ENCODE measurements around the gene KCNJ14.
"Not testable (repeated sequence)": the region's sequence is repeated elsewhere in the genome, so short reads cannot be mapped to it uniquely, and the experiment has no call there.

KCNJ14 gene

DNA sequence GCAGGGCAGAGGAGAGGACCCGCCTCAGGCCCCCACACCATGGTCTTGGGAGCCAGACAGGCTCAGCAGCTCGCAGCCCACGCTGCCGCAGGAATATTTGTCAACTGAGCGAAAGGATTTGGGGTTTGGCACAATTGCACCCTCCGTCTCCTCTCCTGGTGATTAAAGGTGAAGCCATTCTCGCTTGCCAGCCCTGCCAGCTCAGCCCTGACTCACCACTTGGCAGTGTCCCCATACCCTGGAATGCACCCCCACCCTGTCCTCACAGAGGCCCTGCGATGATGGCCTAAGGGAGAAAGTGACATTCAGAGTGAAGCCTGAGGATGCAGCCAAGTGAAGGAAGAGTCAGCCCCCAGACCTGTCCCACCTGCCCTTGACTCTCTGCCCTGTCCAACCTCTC, 32.6 kb downstream of the KCNJ14 start:
- Histone ChIP-seq H2AFZ (ENCODE audit: low read length) (no peak overlapping the region), H3K9me2 (replicated peaks; ENCODE audit: insufficient read depth, low read length) (no peaks in the 10 kb centered on the region), H3F3A (ENCODE audit: insufficient read depth, low read length) (peaks cover 7% of the 10 kb centered on the region), H3K36me3 (replicated peaks; ENCODE audit: insufficient read depth, low read length) (no peaks in the 10 kb centered on the region), H4K20me1 (ENCODE audit: insufficient read depth, low read length) (no peaks in the 10 kb centered on the region), H3K27ac (ENCODE audit: low read length) (no peak overlapping the region), H3K9me3 (replicated peaks; ENCODE audit: insufficient read depth, low read length) (no peaks in the 10 kb centered on the region), H3K9ac (ENCODE audit: low read length) (no peak overlapping the region), H3K79me2 (ENCODE audit: low read length) (no peaks in the 10 kb centered on the region), H3K4me3 (ENCODE audit: low read length) (no peak overlapping the region), H3K27me3 (replicated peaks; ENCODE audit: insufficient read depth, low read length) (peaks cover 3% of the 10 kb centered on the region; the same call in 1 of the 2 replicates), H3K4me2 (ENCODE audit: low read depth, low read length) (no peak overlapping the region), H3K4me1 (ENCODE audit: low read length) (peaks cover 25% of the 10 kb centered on the region)
- TF ChIP-seq, protein P1, sequence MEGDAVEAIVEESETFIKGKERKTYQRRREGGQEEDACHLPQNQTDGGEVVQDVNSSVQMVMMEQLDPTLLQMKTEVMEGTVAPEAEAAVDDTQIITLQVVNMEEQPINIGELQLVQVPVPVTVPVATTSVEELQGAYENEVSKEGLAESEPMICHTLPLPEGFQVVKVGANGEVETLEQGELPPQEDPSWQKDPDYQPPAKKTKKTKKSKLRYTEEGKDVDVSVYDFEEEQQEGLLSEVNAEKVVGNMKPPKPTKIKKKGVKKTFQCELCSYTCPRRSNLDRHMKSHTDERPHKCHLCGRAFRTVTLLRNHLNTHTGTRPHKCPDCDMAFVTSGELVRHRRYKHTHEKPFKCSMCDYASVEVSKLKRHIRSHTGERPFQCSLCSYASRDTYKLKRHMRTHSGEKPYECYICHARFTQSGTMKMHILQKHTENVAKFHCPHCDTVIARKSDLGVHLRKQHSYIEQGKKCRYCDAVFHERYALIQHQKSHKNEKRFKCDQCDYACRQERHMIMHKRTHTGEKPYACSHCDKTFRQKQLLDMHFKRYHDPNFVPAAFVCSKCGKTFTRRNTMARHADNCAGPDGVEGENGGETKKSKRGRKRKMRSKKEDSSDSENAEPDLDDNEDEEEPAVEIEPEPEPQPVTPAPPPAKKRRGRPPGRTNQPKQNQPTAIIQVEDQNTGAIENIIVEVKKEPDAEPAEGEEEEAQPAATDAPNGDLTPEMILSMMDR (IDR thresholded peaks at IDR 0.05; ENCODE audit: low read length): no peak
- TF ChIP-seq EZH2 (optimal IDR thresholded peaks at IDR 0.05; ENCODE audit: low read depth, low read length) (no peak), EZH2phosphoT487 (IDR thresholded peaks at IDR 0.05; ENCODE audit: low read length) (no peak)
- DNase-seq: no peak

DNA sequence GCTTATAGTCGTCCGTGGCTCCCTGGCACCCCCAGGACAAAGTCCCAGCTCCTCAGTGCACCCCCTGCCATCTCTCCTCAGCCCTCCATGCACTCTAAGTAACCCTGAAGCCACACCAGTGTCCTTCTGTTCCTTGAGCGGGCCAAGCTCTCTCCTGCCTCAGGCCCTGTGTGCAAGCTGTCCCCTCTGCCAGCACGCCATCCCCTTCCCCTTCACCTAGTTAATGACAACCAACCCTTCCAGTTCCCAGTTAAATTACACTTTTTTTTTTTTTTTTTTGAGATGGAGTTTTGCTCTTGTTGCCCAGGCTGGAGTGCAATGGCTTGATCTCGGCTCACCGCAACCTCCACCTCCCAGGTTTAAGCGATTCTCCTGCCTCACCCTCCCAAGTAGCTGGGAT, 33.1 kb downstream of the KCNJ14 start:
- H3K27ac ChIP-seq (ENCODE audit: low read length); H4K20me1 ChIP-seq (ENCODE audit: insufficient read depth, low read length); H3K36me3 ChIP-seq (replicated peaks; ENCODE audit: insufficient read depth, low read length); H3K9ac ChIP-seq (ENCODE audit: low read length); H3K4me2 ChIP-seq (ENCODE audit: low read depth, low read length); H3K79me2 ChIP-seq (ENCODE audit: low read length); H3K4me3 ChIP-seq (ENCODE audit: low read length); H3F3A ChIP-seq (ENCODE audit: insufficient read depth, low read length); H3K27me3 ChIP-seq (replicated peaks; ENCODE audit: insufficient read depth, low read length); DNase-seq; H3K9me3 ChIP-seq (replicated peaks; ENCODE audit: insufficient read depth, low read length); H2AFZ ChIP-seq (ENCODE audit: low read length); H3K9me2 ChIP-seq (replicated peaks; ENCODE audit: insufficient read depth, low read length): not testable (repeated sequence)
- peaks cover 25% of the 10 kb centered on the region for H3K4me1 ChIP-seq (ENCODE audit: low read length)

DNA sequence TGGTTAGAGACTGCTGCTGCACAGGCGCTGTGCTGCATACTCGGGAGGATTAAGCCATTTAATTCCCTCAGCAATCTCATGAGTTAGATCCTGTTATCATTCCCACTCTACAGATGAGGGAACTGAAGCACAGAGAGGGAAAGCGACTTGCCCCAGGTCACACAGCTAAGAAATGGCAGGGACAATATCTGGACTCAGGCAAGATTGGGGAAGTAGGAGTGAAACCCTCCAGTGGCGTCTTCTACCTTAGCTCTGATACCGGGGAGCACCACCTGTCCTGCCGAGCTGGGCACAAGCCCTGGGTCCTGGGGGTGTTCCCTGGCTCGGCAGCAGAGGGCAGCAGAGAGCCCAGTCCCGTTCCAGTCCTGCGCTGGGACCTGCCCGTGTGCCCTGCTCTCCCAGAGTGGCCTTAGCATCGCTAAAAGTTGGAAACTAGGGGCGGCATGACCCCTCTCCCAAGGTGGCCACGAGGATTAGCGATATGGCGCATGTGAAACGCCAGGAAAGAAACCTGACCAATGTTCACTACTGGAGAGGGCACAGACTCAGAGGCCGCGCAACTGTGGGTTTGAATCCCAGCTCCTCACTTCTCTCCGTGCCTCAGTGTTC, 34.3 kb downstream of the KCNJ14 start:
- TF ChIP-seq EZH2 (optimal IDR thresholded peaks at IDR 0.05; ENCODE audit: low read depth, low read length) (no peak), EZH2phosphoT487 (IDR thresholded peaks at IDR 0.05; ENCODE audit: low read length) (no peak)
- TF ChIP-seq, protein P1 (IDR thresholded peaks at IDR 0.05; ENCODE audit: low read length): peak; percentile 94
- no peak overlapping the region for H3K27ac ChIP-seq (ENCODE audit: low read length)
- no peaks in the 10 kb centered on the region for H4K20me1 ChIP-seq (ENCODE audit: insufficient read depth, low read length)
- peaks cover 25% of the 10 kb centered on the region for H3K4me1 ChIP-seq (ENCODE audit: low read length)
- H3K79me2 ChIP-seq (ENCODE audit: low read length): no peaks in the 10 kb centered on the region
- H3K9ac ChIP-seq (ENCODE audit: low read length): no peak overlapping the region
- no peaks in the 10 kb centered on the region for H3K36me3 ChIP-seq (replicated peaks; ENCODE audit: insufficient read depth, low read length)
- no peaks in the 10 kb centered on the region for H3K9me3 ChIP-seq (replicated peaks; ENCODE audit: insufficient read depth, low read length)
- peaks cover 11% of the 10 kb centered on the region for H3K27me3 ChIP-seq (replicated peaks; ENCODE audit: insufficient read depth, low read length)
- peaks cover 7% of the 10 kb centered on the region for H3F3A ChIP-seq (ENCODE audit: insufficient read depth, low read length)
- peak overlapping the region; percentile 49; the same call in 1 of the 2 replicates for H3K4me2 ChIP-seq (ENCODE audit: low read depth, low read length)
- no peak overlapping the region for H2AFZ ChIP-seq (ENCODE audit: low read length)
- DNase-seq: peak; percentile 83
- no peaks in the 10 kb centered on the region for H3K9me2 ChIP-seq (replicated peaks; ENCODE audit: insufficient read depth, low read length)
- no peak overlapping the region for H3K4me3 ChIP-seq (ENCODE audit: low read length)
